ENCODE measurements around the gene PLA2G6. TPM values are rescaled to one million over a fixed set of nuclear protein-coding genes. Genes with fewer than 3 reads are reported as not detected.

Gene PLA2G6
- total and polyA plus RNA-seq, 2 of the 8 experiments (the other 6 are each of a cell fraction or from before 2014, with no cell fraction given), result 13.2 to 21.0 TPM

GRCh38 chr22:38132794-38133193, 48.8 kb downstream of the PLA2G6 start:
- no peaks in the 10 kb centered on the region for H3K36me3 ChIP-seq (ENCODE audit: control insufficient read depth in 2 of 4, insufficient read depth in 4 of 4, low read length in 3 of 4)
- H2BK12ac ChIP-seq (ENCODE audit: low read depth, low read length), result no peak overlapping the region
- DNase-seq (ENCODE audit: low read depth in 1 of 2, low spot score in 2 of 2) (no peak), FAIRE-seq (no peak)
- H3K9ac ChIP-seq (replicated peaks in 1 of 4; ENCODE audit: extremely low read depth in 1 of 4, low read depth in 3 of 4, low read length in 3 of 4), result no peak overlapping the region
- no peak overlapping the region for H2AK5ac ChIP-seq (ENCODE audit: low read depth, low read length)
- H2BK120ac ChIP-seq (replicated peaks; ENCODE audit: low read depth, low read length), result no peak overlapping the region
- WGBS, 2 experiments (ENCODE audit: extremely low coverage in 1 of 2, insufficient coverage in 1 of 2, insufficient read length in 1 of 2, insufficient replicate concordance in 2 of 2, low coverage in 1 of 2, low lambda C conversion rate in 2 of 2, missing lambda C conversion rate in 1 of 2), result 90% methylated on average over 28 of the region's 28 CpGs; no CpG with 5 or more reads in 1 of the 2 experiments
- H3K56ac ChIP-seq (replicated peaks; ENCODE audit: insufficient read length, low read depth, low read length), result no peak overlapping the region
- ChIA-PET POLR2A (ENCODE audit: partially characterized antibody) (interaction anchor here (1.1 to 1.7 kb wide), 2 partner anchors 11 to 67 kb away, joined by 3 to 4 read pairs; no protein-coding TSS in a partner anchor), CTCF (ENCODE audit: partially characterized antibody) (interaction anchor here (1.1 to 3.3 kb wide), 4 partner anchors 8 to 144 kb away, joined by 3 to 14 read pairs (median 4); no protein-coding TSS in a partner anchor)
- H2AFZ ChIP-seq (ENCODE audit: low read length), result no peak overlapping the region
- peak overlapping the region; percentile 51; the same call in 1 of the 2 replicates for H4K8ac ChIP-seq (ENCODE audit: extremely low read depth, insufficient read depth, low read length)
- H2BK15ac ChIP-seq (ENCODE audit: low read length), result no peak overlapping the region
- H3K27ac ChIP-seq (ENCODE audit: low read depth, low read length), result no peak overlapping the region
- no peak overlapping the region for H3K4ac ChIP-seq (replicated peaks; ENCODE audit: insufficient read length, low read depth, low read length)
- H4K20me1 ChIP-seq (replicated peaks in 1 of 2; ENCODE audit: control insufficient read depth in 1 of 2, insufficient read depth in 2 of 2, low read length in 2 of 2), result peaks cover 0 to 4% of the 10 kb centered on the region in 2 experiments
- no peaks in the 10 kb centered on the region for H3K4me1 ChIP-seq (replicated peaks in 1 of 4; ENCODE audit: control insufficient read depth in 3 of 4, insufficient read depth in 4 of 4, low read length in 3 of 4)
- H4K91ac ChIP-seq (replicated peaks; ENCODE audit: insufficient read length, low read length), result no peak overlapping the region
- TF ChIP-seq TEAD4 (IDR thresholded peaks at IDR 0.05; ENCODE audit: low read depth, low read length) (no peak), GABPA (IDR thresholded peaks at IDR 0.05; ENCODE audit: borderline replicate concordance, insufficient read depth, low read length) (no peak), JUND (IDR thresholded peaks at IDR 0.05; ENCODE audit: low read length) (no peak), SUZ12 (IDR thresholded peaks at IDR 0.05; ENCODE audit: low read length) (no peak), POLR2A (IDR thresholded peaks at IDR 0.05; ENCODE audit: control extremely low read depth in 1 of 2, low read depth in 2 of 2, low read length in 2 of 2) (no peak), MAFK (IDR thresholded peaks at IDR 0.05; ENCODE audit: low read depth, low read length) (no peak), RFX5 (IDR thresholded peaks at IDR 0.05; ENCODE audit: borderline replicate concordance, low read depth, low read length) (no peak), EP300 (IDR thresholded peaks at IDR 0.05; ENCODE audit: borderline replicate concordance in 1 of 2, low read depth in 2 of 2, low read length in 2 of 2) (no peak)
- no peaks in the 10 kb centered on the region for H3K9me3 ChIP-seq (ENCODE audit: insufficient read depth in 2 of 2, low read depth in 1 of 2, low read length in 1 of 2)
- H3K27me3 ChIP-seq (replicated peaks in 1 of 4; ENCODE audit: control insufficient read depth in 3 of 4, extremely low read depth in 1 of 4, insufficient read depth in 3 of 4, low read length in 3 of 4), result no peaks in the 10 kb centered on the region
- no peak overlapping the region for H3K18ac ChIP-seq (ENCODE audit: extremely low read depth, low read length)
- H4K5ac ChIP-seq (ENCODE audit: insufficient read length, low read depth, low read length), result no peak overlapping the region
- no peak overlapping the region for H3K4me3 ChIP-seq (ENCODE audit: extremely low read depth in 1 of 4, insufficient read depth in 2 of 4, low read depth in 3 of 4, low read length in 4 of 4)
- H3K4me2 ChIP-seq (ENCODE audit: insufficient read depth in 1 of 2, low read depth in 2 of 2, low read length in 2 of 2), result no peak overlapping the region
- no peaks in the 10 kb centered on the region for H3K79me2 ChIP-seq (ENCODE audit: control insufficient read depth in 1 of 2, insufficient read depth in 2 of 2, low read length in 2 of 2)
- H3K23me2 ChIP-seq (ENCODE audit: low read depth, low read length), result no peaks in the 10 kb centered on the region
- no peak overlapping the region for H3K23ac ChIP-seq (ENCODE audit: insufficient read length)
- H3K14ac ChIP-seq (ENCODE audit: insufficient read length), result no peak overlapping the region
- H2BK20ac ChIP-seq (ENCODE audit: low read length), result no peak overlapping the region
- no peak overlapping the region for H2BK5ac ChIP-seq (ENCODE audit: low read depth, low read length)
- no peaks in the 10 kb centered on the region for H3K79me1 ChIP-seq (ENCODE audit: low read depth, low read length)
